ENCODE results near the gene DENND1A.

DNA sequence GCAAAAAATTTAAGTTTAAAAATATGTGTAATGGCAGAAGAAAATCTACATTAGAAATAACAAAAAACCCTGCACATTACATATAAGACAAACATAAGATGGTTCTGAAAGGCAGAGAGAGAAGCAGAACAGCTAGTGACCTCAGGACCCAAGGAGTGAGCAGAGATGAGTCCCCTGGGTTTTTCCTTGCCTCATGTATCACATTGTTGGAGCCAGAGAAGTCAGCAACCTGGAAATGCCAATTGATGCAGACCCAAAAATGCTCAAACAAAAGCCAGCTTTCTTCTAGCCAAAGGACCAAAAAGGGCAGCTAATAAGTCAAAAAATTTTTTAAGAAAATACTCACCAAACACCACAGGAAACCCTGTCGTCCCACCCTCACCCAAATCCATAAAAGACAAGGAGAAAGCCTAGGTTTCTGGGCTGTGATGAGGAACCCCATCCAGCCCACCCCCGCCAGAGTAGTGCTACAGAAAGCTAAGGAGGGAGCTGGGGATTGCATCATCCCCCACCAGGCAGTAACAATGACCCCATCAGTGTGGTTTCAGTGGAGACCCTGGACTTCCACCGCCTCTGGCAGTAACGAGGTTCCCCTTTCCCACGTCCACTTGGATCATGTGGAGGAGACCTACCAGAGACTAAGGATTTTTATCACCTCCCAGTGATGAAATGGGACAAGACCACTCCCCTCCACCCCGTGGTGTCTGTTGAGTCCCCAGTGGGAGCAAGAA, 17.6 kb downstream of the DENND1A start:
- TF ChIP-seq CTCF (IDR thresholded peaks at IDR 0.05) (no peak), POLR2A (IDR thresholded peaks at IDR 0.05) (no peak)

Measured in right lobe of liver (tissue), 4 donors.